NB4 (cell line): ENCODE measurements around the gene HOXC12.

ENCODE experiments used
- DNase-seq: peaks from one replicate; pipeline ENCODE4 v3.0.0; 2010; ENCODE audit warnings: low read depth
- H3K4me3 ChIP-seq: one replicate; pipeline ENCODE4 v1.5.1; 2011; ENCODE audit warnings: mild to moderate bottlenecking, low read depth, low read length, moderate library complexity
- MYC ChIP-seq: IDR thresholded peaks from 2 replicates; pipeline ENCODE4 v1.6.1; 2011; ENCODE audit warnings: low read depth, low read length
- POLR2A ChIP-seq: IDR thresholded peaks from 2 replicates; pipeline ENCODE4 v1.6.1; 2011; ENCODE audit warnings: mild to moderate bottlenecking; ENCODE audit not compliant: insufficient read length; ENCODE audit errors: extremely low read depth
- TF ChIP-seq, protein P1 (sequence below): IDR thresholded peaks from one replicate; pipeline ENCODE4 v1.5.1; 2012; ENCODE audit warnings: low read depth, low read length
- TF ChIP-seq, protein P2 (sequence below): IDR thresholded peaks from 2 replicates; pipeline ENCODE4 v1.6.1; 2011; ENCODE audit warnings: low read depth, low read length

Gene HOXC12

DNA sequence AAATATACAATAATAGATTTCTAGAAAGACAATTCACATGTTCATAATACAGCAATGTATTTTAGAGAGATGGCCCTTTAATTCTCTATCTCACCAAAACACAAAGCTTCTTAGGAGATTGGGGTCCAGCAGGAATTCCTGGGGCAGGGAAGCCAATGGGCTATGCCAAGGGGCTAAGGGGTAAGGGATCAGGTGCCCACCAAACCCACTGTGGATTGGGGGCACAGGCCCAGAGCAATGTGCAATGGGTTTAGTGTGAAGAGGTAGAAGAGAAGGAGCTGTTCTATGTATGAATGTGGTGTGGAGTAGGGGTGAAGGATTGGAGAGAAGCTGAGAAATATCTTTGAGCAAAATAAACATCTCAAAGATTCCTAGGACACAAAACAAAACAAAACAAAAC is 13.5 kb upstream of the HOXC12 start:
- H3K4me3 ChIP-seq = no peak overlapping the region
- no peak for TF ChIP-seq POLR2A
- TF ChIP-seq, protein P1, sequence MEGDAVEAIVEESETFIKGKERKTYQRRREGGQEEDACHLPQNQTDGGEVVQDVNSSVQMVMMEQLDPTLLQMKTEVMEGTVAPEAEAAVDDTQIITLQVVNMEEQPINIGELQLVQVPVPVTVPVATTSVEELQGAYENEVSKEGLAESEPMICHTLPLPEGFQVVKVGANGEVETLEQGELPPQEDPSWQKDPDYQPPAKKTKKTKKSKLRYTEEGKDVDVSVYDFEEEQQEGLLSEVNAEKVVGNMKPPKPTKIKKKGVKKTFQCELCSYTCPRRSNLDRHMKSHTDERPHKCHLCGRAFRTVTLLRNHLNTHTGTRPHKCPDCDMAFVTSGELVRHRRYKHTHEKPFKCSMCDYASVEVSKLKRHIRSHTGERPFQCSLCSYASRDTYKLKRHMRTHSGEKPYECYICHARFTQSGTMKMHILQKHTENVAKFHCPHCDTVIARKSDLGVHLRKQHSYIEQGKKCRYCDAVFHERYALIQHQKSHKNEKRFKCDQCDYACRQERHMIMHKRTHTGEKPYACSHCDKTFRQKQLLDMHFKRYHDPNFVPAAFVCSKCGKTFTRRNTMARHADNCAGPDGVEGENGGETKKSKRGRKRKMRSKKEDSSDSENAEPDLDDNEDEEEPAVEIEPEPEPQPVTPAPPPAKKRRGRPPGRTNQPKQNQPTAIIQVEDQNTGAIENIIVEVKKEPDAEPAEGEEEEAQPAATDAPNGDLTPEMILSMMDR = no peak
- TF ChIP-seq, protein P2, sequence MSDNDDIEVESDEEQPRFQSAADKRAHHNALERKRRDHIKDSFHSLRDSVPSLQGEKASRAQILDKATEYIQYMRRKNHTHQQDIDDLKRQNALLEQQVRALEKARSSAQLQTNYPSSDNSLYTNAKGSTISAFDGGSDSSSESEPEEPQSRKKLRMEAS = no peak
- TF ChIP-seq MYC = no peak
- DNase-seq = no peak

DNA sequence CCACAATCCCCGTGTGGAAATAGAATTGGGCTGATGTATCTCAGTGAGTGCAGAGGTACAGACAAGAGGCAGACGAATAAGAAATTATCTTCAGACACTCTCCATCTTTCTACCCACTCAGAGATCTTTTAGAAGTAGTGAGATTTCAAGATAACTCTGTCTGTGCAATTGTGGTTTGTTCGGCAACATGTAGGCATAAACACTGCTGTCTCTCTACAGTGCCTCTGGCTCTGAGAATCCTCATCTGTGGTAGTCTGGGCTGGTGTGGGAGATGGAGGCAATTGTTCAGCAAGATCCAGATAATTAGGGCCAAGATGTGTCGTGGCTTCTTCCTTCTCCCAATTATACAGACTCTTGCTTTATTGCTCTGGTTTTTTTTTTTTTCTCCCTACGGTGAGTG is 13.0 kb upstream of the HOXC12 start:
- H3K4me3 ChIP-seq = no peak overlapping the region
- TF ChIP-seq, protein P2 = no peak
- TF ChIP-seq MYC = no peak
- TF ChIP-seq POLR2A = no peak
- TF ChIP-seq, protein P1 = no peak
- DNase-seq = no peak

DNA sequence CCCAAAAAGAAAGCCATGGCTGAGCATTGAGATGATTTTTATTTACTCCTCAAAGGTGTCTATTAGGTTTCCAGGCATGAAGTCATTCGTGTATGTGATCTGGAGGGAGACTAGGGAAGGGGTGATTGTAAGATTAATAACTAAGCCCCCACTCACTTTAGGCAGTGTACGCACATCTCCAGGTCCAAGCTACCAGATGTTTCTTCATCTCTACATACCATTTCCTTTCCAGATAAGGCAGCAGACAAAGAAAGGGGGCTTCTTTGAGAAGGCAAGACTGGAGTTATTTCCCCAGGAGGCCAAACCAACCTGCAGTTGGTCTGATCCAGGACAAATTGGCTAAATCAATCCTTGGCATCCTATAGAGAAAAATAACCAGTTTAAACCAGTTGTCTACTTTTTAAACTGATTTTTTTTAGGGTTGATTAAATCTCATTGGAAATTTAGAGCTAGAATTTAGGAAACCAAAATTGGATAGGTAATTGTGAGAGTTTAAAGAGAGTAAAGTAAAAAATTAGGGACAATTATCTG is 12.2 kb upstream of the HOXC12 start:
- TF ChIP-seq, protein P2 = no peak
- TF ChIP-seq POLR2A (no peak), MYC (no peak)
- TF ChIP-seq, protein P1 = no peak
- H3K4me3 ChIP-seq = no peak overlapping the region
- DNase-seq = no peak

DNA sequence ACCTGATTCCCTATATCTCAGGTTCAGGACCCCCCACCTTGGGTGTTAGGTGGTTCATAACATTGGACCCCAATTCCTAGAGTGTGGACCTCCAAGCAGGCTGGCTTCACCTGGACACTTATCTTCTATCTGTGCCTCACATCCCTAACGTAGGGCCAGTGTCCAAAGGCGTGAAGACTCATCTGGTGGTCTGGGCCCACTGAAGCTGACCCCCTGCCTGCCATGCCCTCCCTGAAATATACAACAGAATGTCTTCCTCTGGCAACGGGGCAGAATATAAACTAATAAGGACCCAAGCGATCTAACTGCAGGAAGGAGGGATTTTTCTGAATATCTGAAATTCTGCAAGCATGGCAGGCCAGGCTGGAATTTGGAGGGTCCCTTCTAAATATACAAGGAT is 10.5 kb upstream of the HOXC12 start:
- DNase-seq = no peak
- H3K4me3 ChIP-seq = no peak overlapping the region
- TF ChIP-seq, protein P2 = no peak
- TF ChIP-seq, protein P1 = no peak
- TF ChIP-seq POLR2A = no peak
- no peak for TF ChIP-seq MYC

DNA sequence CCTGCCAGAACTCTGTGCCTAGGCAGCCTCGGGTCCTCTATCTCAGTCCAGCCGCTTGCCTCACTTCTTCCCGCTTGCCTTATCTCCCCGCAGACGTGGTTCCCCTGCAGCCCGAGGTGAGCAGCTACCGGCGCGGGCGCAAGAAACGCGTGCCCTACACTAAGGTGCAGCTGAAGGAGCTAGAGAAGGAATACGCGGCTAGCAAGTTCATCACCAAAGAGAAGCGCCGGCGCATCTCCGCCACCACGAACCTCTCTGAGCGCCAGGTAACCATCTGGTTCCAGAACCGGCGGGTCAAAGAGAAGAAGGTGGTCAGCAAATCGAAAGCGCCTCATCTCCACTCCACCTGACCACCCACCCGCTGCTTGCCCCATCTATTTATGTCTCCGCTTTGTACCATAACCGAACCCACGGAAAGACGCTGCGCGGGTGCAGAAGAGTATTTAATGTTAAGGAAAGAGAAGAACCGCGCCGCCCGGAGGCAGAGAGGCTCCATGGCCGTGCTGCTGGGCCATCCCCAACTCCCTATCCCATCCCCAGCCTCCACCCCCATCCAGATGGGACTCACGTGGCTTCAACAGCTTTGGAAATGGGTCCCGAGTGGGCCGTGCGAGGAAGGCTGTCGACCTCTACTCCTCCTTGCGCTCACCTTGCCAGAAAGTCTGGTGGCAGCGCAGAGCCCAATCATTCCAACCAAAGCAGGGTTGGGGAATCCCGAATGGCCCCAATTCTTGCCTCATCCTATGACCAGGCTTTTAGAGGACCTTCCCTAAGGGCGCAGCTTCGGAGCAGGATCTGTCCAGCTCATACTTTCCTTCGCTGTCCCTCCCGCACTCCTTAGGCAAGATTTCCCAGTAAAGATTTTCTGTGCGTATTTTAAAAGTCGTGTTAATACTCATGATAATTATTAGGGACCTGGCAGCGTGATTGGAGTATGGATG is 9.5 kb upstream of the HOXC12 start:
- DNase-seq = no peak
- TF ChIP-seq, protein P1 = no peak
- no peak for TF ChIP-seq MYC
- TF ChIP-seq POLR2A = no peak
- TF ChIP-seq, protein P2 = no peak
- no peak overlapping the region for H3K4me3 ChIP-seq
